HG02885 (cell line): ENCODE measurements around the gene GGNBP2.
"Not testable (repeated sequence)": the region's sequence is repeated elsewhere in the genome, so short reads cannot be mapped to it uniquely, and the experiment has no call there.

Source experiments
- ATAC-seq: cut with Tn5 transposase; IDR thresholded peaks from one replicate; pipeline ENCODE4 v1.9.1; 2021; ENCODE audit warnings: mild to moderate bottlenecking; ENCODE audit not compliant: unreplicated experiment, poor library complexity

GGNBP2 gene, protein sequence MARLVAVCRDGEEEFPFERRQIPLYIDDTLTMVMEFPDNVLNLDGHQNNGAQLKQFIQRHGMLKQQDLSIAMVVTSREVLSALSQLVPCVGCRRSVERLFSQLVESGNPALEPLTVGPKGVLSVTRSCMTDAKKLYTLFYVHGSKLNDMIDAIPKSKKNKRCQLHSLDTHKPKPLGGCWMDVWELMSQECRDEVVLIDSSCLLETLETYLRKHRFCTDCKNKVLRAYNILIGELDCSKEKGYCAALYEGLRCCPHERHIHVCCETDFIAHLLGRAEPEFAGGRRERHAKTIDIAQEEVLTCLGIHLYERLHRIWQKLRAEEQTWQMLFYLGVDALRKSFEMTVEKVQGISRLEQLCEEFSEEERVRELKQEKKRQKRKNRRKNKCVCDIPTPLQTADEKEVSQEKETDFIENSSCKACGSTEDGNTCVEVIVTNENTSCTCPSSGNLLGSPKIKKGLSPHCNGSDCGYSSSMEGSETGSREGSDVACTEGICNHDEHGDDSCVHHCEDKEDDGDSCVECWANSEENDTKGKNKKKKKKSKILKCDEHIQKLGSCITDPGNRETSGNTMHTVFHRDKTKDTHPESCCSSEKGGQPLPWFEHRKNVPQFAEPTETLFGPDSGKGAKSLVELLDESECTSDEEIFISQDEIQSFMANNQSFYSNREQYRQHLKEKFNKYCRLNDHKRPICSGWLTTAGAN

DNA sequence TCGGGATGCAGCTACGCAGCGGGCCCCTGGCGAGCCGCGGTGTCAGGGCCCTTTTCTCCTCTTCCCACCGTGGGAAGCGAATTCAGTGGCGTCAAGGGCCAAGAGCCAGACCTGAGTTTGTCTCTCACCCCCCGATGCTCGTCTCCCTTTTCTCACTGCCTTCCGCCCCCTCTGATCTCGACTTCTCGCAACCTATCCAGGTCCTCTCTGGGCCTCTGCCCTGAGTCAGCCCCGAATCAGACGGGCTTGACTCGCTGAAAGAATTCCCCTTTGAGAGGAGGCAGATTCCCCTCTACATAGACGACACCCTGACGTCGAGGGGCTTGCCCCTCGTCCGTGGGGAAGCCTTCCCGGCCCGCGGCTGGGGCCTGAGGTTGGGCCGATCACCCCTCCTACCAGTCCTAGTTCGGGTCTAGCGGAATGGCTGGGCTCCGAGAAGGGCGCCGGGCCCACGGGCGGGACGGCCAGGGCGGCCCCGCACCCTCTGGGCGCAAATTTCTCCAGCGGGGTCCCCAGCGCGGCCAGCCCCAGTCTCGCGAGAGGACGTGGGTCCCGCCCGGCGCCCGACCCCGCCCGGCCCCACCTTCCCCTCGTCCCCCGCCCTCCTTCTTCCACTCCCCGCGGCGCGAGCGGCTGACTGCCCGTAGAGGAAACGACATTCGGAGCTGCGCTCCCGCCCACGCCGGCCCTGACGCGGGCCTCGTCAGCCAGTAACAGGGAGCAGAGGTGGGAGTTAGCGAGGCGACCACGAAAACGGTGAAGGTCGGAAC, at the start of gene GGNBP2:
GGNBP2 (plus strand) TSS at position 613 of the 770 bp plus-strand sequence. CDS start 806 bp downstream, outside the sequence.
- ATAC-seq, result peak; percentile 62

DNA sequence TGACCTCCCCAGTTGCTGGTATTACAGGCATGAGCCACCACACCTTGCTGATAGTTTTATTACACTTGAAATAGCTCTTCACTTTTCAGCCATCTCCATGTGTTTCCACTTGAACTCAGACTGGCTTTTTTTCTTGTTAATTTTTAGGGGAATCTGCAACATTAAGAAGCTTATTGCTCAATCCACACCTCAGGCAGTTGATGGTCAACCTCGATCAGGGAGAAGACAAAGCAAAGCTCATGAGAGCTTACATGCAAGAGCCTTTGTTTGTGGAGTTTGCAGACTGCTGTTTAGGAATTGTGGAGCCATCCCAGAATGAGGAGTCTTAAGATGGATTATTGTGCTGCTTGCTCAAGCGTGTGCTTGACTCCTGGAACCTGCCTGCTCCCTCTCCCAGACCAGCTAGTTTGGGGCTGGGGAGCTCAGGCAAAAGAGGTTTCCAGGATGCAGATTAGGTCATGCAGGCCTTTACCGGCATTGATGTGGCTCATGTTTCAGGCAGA, 49.6 kb upstream of the GGNBP2 start:
- no peak for ATAC-seq

DNA sequence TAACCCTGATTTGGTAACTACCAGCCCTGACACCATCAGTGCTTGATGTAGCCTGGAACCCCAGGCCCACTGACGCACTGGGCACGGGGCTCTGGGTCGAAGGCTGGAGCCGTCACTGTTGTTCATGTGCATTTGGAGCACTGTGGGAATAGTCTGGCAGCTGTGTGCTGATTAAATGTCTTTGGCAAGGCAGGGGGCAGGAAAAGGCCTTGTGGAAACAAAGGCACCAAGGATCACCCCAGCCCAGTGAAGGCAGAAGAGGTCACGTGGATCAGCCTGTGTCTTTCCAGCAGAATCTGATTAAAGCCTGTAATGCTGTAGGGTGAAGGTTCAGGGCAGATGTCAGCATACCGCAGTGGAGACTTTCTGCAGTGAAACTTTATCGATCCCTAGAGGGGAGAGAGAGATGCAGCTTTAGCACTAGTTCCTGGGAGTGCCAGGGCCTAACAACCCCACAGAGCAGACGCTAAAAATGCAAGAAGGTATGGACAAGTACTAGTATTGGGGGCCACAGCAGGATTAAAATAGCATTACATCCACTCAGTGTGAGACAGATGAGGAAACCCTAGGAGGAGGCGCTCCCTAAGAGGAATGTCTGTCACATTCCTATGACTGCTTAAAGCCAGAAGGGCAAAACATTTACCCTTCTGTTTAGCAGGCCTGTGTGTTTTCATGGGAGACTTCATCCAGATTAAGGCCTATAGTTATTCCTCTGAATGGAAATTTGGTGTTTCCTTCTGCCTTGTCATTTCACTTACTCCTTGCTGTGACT, 48.5 kb upstream of the GGNBP2 start:
- no peak for ATAC-seq

DNA sequence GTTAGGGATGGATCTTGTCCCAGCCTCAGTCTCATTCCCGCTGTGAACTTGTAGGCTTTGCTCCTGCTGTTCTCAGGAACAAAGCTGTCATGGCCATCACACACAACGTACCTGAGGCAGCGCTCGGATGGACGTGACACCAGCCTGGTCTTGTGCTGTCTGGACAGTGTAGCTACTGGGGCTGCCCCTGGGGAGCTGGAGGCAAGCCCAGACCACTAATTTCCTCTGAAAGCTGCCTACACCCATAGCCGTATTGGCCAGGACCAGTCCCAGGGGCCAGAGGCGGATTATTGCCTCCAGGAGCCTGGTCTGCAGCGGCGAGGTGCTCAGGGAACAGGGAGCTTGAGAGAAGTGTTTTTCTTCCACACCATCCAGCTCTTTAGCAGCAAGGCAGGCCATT, 46.6 kb upstream of the GGNBP2 start:
- ATAC-seq, result no peak

DNA sequence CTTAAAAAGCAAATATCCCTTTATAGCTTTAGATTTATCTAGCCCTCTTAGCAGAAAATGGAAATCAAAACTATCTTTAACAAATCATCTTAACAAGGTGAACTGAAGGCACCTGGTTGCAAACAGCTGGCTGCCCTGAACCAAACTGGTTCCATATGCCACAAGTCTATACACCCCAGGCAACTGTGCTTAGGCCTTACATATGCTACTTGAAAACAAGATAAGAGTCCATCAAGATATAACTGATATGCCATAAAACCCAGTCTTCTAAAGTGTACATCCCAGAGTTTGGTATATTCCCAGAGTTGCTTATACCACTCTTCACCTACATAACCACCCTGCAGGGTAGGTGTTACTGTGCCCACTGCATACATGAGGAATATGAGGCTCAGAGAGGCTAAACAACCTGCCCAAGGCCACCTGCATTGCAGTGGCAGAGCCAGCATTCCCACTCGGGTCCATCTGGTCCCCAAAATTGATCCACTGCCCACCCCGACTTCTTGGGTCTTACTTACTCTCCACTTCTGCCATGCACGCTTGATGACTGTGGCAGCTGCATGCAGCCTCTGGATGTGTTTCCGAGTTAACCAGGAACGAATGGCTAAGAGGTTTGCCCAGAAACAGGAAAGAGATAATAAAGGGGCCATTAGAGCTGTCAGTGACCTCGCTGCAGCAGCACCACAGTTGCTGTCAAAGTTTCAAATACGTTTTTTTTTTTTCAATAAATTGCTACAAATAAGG, 46.0 kb upstream of the GGNBP2 start:
- ATAC-seq, result no peak

DNA sequence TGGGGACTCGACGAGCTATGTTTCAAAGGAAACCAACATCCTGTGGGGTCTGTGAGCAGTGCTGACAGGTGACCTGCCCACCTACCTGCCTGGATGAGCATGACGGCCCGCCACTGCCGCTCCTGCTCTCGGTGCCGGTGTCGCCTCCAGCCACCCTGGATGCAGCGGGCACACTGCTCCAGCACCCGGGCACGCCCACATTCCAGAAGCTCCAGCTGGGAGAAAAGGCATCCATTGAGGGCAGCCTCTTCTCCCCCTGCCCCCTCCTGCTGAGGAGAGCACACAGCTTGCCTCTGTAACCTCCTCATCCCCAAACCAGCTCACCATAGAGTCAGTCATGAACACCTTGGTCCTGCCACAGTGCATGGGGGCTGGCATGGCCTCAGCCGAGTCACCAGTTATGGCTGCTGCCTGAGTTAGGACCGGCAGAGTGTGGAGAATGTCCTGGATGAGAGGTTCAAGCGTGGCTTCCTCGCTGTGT, 43.9 kb upstream of the GGNBP2 start:
- no peak for ATAC-seq

DNA sequence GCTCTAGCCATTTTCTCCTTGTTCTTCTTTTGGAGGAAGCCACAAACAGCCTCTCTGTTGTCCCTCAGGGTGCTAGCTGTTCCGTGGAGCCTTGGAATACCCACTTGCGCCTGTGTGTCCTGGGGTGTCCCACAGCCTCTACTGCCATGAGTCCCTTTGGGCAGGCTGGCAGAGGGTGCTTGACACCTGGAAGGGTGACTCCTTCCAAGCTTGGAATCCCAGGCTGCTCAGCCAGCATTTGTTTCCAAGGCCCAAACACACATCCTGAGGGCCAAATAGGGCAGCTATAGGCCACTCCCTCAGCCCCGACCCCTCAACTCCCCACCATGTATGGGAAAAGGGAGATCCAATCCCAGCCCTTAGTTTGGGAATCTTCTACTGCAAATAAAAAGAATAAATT, 43.4 kb upstream of the GGNBP2 start:
- ATAC-seq, result no peak

DNA sequence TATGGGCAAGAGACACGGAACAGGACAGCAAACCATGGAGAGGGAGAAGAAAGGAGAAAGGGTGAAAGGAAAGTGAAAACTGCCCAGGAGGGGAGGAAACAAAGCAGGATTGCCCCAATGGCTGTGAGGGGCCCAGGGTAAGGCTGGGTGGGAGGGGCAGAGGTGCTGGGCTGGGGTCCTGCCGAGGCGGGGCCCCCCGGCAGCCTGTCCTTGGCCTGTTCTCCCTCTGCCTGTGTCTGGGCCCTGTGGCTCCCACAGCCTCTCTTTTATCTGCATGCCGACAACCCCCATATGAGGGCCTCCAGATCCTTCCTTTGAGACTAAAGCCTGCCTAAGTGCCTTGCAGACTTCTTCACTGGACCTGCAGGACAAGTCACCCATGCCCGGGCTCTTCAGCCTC, 42.8 kb upstream of the GGNBP2 start:
- no peak for ATAC-seq

DNA sequence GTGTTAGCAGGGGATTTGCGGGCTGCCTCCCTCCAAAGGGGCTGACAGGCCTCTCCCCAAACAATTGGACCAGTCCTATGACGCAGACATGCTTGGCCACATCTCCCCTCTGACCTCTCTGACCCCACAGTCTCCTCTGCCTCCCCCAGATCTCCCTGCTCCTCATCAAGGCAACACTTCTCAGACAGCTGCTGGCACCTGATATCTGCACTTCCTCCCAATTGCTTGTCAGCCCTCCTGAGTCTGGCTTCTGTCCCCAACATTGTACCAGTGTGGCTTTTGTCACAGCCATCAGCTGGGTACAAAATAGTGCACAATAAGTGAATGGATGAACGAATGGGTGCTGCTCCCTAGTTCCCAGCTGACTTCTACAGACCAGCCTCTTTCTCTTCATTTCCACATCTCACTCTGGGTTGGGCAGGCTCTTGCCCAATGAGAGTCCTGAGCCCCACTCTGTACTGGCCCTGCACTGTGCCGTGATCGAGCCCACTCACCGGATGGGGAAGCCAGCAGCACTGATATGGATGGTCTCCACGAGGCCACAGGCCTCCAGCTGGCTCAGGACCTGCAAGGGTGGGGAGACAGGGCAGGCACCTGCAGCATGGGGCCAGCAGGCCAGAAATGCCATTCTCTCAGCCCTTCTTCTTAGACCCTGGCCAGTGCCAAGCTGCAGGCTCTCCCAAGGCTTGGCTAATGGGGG, 41.1 kb upstream of the GGNBP2 start:
- no peak for ATAC-seq

DNA sequence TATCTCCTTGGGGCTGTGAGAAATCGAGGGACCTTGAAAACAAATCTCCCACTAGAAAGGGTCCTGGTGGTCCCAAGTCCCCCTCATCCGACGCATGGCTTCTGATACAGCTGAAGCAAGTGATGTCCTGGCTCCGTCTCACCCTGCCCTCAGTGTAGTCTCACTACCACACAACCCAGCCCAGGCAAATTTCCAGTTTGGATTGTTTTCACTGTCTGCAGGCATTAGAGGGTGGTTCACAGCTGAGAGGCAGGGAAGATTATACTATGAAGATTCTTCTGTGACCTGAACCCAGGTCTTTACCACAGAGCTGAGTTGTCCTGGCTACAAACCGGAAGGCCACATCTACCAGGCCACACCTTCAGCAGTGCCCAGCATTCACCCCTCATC, 40.6 kb upstream of the GGNBP2 start:
- ATAC-seq, result no peak

DNA sequence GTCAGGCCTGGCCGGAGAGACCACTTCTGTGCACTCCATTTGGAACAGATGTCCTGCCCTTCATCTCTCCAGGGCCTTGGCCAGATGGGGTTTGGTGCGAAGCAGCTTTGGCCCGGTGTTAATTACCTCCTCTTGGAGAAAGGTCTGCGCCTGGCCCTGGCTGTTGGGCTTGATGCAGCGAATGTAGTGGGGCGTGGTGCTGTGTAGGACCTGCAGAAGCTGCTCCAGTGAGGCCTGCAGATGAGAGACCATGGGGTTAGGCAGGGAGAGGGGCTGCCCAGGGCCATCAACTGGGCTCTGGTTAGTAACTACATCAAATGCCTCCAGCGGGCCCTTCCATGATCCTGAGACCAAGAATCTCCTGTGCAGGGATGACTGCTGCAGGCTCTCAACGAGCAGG, 39.5 kb upstream of the GGNBP2 start:
- ATAC-seq, result no peak

DNA sequence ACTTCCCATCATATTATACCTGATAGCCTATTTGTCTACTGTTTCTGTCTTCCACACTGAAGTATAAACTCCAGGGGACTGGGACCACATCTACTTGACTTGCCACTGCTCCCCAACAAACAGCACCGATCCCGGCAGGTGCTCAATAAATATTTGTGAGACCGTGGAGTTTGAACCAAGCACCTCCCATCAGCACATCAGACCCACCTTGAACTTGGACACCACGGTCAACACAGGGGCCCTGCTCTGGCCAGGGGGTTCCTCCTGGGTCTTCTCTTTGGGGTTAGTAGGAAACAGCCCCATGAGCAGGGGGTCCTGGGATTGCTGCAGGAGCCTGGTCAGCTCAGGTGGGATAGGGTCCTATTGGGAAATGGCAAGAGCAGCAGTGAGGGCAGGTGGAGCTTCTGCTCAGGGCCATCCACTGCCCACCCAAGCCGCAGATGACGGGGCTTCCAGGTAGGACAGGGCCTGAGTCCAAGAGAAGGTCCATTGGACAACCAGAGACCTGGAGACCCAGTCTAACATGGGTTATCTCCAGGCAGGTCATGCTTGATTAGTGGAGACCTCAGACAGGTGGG, 38.4 kb upstream of the GGNBP2 start:
- ATAC-seq, result no peak

DNA sequence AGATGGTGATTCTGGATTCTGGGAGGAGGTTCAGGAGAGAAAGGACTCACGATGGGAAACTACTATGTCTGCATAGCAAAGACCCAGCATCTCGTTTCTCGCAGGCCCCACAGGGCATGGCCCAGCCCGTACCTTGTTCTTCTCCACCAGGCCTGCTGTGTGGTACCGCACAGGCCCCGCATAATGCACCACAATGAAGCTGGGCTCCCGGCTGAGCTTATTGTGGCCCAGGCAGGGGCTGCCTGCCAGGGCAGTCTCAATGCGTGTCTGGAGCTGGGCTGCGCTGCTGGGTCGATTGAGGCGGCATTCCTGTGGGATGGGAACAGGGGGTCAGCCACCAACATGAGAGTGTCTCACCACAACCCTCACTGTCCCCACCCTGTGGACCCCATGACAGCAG, 37.9 kb upstream of the GGNBP2 start:
- ATAC-seq, result no peak

DNA sequence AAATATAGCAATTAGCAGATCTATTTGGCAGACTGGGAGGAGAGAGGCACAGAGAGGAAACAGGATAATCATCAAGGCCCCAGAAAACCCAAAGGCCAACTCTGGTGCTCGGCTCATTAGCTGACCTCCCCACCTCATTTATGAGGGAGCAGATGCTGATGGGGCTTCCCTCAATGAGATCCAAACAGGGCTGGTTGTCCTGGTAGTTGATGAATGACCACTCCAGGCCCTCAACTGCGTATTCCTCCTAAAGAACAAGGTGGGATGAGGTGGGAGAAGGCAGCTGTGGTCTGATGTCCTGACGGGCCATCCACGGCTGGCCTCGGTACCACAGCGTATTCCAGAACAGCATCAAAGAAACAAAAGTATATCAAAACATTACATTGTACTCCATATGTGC, 37.5 kb upstream of the GGNBP2 start:
- no peak for ATAC-seq

DNA sequence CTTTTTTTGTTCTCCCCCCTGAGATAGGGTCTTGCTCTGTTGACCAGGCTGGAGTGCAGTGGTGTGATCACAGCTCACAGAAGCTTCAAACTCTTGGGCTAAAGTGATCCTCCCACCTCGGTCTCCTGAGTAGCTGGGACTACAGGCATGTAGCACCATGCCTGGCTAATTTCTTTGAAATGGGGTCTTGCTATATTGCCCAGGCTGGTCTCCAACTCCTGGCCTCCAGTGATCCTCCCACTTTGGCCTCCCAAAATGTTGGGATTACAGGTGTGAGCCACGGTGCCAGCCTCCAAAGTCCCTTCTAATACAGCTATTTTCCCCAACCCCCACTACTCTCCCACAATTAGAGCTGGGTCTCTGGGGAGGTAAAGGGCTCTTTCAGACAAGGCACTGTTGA, 36.3 kb upstream of the GGNBP2 start:
- ATAC-seq, result not testable (repeated sequence)

DNA sequence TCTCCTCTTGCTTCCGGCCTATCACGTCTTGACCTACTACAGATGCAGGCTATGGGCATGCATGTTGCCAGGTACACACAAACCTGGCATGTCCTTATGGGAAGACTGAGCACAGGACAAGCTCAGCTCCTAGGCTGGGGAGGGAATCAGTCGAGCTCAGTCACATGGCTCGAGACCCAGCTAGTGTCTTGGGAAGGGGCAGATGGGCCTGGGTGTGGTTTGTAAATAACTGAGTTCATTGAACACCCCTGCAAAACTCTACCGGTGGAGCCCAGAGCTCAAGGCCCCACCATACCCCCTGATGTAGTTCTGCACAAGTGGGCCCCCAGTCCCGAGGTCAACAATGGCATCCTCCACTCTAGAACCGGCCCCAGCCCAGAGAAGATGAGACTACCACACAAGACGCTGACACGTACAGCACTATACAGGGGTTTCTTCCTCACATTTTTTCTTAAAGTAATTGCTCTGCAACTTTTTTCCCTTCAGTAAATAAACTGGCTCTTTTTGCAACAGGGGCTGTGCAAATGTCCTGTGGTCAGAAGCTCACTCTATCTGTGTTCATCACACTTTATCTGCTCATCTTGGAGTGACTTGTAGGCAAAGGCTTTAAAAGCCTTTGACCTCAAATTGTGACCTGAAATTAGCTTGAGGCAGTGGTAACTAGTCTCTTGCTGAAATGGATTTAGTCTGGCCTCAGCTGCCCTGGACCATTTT, 35.3 kb upstream of the GGNBP2 start:
- no peak for ATAC-seq

DNA sequence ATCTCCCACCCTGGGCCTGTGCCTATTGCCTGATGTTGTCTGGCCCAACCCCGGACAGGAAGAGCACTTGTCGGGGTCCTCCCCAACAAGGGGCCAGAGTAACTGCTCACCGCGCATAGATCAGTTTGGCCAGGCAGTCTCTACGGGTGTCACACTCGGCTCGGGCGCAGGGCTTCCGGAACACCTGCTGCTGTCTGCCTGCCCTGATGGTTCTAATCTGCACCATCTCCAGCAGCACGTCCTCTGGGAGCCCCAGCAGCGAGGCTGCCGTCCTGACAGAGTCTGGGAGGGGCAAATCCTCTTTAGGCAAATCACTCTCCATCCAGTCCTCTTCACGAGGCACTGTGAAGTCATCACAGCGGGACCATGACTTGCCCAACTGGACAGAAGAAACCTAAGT, 34.1 kb upstream of the GGNBP2 start:
- no peak for ATAC-seq

DNA sequence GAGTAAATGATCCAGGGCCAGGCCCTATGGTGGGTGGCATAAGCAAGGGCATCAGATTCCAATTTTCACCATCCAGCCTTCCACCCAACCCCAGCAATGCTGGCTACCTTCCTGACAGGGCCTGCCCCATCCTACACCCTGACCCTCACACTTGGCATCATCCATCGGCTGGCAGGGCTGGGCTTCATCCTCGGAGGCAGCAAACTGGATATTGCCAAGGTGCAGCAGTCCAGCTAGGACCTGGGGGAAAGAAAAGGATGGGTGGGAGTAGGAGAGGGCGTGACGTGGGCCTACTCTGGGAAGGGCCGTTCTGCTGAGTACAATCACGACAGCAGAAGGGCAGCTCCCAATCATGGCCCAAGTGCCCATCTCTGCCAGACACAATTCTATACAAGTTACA, 33.5 kb upstream of the GGNBP2 start:
- ATAC-seq, result no peak
